Ureter (tissue), 1 donor: ENCODE data around the gene SLC16A9. TPM values are rescaled to one million over a fixed set of nuclear protein-coding genes. Genes with fewer than 3 reads are reported as not detected.

Experiments
- DNase-seq: peaks from one replicate; pipeline ENCODE4 v3.0.0-alpha.2; 2020; ENCODE audit warnings: low spot score
- total RNA-seq: library from RNA; stranded (reverse); gene quantifications from one replicate; pipeline ENCODE4 v1.2.4, GENCODE V29; 2023
- donor health status: DM: yes; HTN: yes; CAD: no.

The SLC16A9 gene
- total RNA-seq, 1 donor from 2014 or later: 8.0 TPM

- no peak for DNase-seq
Observed at GRCh38 chr10:59628456-59628855, 81.2 kb downstream of the SLC16A9 start.

GRCh38 chr10:59627366-59628018, 82.2 kb downstream of the SLC16A9 start:
- DNase-seq: no peak

GRCh38 chr10:59626523-59626869, 83.2 kb downstream of the SLC16A9 start:
- DNase-seq: no peak

- DNase-seq: peak; percentile 51
Observed at GRCh38 chr10:59625721-59626522, 83.7 kb downstream of the SLC16A9 start.

GRCh38 chr10:59624951-59625350, 84.7 kb downstream of the SLC16A9 start:
- DNase-seq: no peak

GRCh38 chr10:59624136-59624535, 85.5 kb downstream of the SLC16A9 start:
- DNase-seq: no peak

GRCh38 chr10:59623133-59624121, 86.2 kb downstream of the SLC16A9 start:
- no peak for DNase-seq

GRCh38 chr10:59622320-59623132, 87.1 kb downstream of the SLC16A9 start:
- DNase-seq: no peak

GRCh38 chr10:59621771-59622170, 87.9 kb downstream of the SLC16A9 start:
- DNase-seq: no peak

- DNase-seq: no peak
Observed at GRCh38 chr10:59618666-59619065, 91.0 kb downstream of the SLC16A9 start.

- no peak for DNase-seq
Observed at GRCh38 chr10:59617996-59618395, 91.7 kb downstream of the SLC16A9 start.

GRCh38 chr10:59611048-59611447, 98.6 kb downstream of the SLC16A9 start:
- DNase-seq: no peak

- no peak for DNase-seq
Observed at GRCh38 chr10:59607970-59608369, 101.7 kb downstream of the SLC16A9 start.

- no peak for DNase-seq
Observed at GRCh38 chr10:59606551-59606961, 103.1 kb downstream of the SLC16A9 start.

- no peak for DNase-seq
Observed at GRCh38 chr10:59601985-59602384, 107.7 kb downstream of the SLC16A9 start.

Other genes starting within 250 kb of the SLC16A9 start
- gene MRLN, start 43.6 kb upstream of the SLC16A9 start, total RNA-seq: not detected
- 64.5 TPM for gene CCDC6, start 196.7 kb upstream of the SLC16A9 start, total RNA-seq